Activated gamma-delta T cell treated with anti-CD3 and anti-CD28 coated beads, Interleukin-2, amount 50 U/mL, for 16 hours (primary cell): Measurements from ENCODE around the gene KDSR.

Experiments
- DNase-seq: peaks from one replicate; pipeline ENCODE4 v3.0.0-alpha.2; 2020; ENCODE audit warnings: low read depth

Gene KDSR

DNA sequence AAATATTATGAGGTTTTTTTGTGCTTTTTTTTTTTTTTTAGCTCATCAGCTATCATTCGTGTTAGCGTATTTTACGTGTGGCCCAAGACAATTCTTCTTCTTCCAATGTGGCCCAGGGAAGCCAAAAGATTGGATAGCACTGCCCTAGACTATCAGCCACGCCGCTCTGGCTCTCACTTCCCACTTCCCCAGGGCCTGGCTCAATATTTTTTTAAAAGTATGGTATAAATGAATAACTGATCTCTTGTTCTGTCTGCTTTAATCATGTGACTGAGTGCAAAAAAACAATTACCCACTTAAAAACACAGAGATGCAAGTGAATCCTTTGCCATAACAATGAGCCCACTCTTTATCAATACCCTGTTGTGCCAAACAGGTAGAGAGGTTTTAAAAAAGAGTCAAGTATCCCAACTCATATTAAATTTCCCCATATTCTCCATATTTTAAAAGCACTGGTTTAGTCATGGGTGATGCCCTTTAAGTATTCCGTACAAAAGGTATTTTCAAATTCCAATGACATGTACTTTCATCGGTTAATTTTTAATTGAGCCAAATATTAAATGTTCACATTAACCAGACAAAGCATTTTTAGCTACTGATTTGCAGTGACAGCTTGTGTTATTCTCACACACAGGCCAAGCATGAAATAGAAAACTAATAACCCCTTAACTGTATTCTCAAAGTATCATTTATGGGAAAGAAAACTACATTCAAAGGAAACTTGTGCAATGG is 60.0 kb downstream of the KDSR start:
- no peak for DNase-seq

DNA sequence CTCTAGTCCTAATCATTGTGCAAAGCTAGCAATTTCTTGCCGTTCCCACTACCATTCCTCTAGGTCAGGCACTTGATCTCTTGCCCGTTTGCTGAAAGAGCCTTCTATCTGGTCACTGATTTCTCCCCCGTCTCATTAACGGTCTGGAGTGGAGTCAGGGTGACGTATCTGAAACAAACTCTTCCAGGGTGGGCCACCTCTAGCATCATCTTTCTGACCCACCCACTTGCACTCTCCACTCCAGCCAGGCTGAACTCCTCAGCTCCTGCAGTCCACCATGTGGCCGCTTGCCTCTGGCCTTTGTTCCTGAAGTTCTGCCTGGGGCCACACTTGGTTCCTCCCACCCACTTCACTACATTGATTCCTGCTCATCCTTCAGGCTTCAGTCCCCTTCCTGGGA is 60.8 kb downstream of the KDSR start:
- DNase-seq, result no peak

- DNase-seq, result no peak
Measured at GRCh38 chr18:63303547-63303946, 63.5 kb downstream of the KDSR start.

- no peak for DNase-seq
Measured at GRCh38 chr18:63302636-63303405, 64.2 kb downstream of the KDSR start.

- no peak for DNase-seq
Measured at GRCh38 chr18:63302220-63302619, 64.8 kb downstream of the KDSR start.

DNA sequence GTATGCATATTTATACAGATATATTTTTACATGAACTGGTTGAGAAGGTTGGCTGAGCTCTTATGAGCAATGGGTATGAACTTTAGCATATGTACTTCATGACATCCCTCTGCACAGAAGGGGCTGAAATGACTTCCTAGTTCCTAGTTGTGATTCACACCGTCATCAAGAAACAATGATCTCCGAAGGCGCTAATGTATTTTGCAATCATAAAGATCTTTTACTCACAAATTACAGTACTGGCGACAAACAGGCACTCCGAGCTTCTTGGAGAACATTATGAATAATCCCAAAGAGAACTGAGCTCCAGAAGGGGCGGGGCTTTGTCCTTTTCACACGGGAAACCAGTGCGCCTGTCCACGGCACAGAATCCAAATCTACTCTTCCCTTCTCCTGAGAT is 65.6 kb downstream of the KDSR start:
- DNase-seq, result no peak

DNA sequence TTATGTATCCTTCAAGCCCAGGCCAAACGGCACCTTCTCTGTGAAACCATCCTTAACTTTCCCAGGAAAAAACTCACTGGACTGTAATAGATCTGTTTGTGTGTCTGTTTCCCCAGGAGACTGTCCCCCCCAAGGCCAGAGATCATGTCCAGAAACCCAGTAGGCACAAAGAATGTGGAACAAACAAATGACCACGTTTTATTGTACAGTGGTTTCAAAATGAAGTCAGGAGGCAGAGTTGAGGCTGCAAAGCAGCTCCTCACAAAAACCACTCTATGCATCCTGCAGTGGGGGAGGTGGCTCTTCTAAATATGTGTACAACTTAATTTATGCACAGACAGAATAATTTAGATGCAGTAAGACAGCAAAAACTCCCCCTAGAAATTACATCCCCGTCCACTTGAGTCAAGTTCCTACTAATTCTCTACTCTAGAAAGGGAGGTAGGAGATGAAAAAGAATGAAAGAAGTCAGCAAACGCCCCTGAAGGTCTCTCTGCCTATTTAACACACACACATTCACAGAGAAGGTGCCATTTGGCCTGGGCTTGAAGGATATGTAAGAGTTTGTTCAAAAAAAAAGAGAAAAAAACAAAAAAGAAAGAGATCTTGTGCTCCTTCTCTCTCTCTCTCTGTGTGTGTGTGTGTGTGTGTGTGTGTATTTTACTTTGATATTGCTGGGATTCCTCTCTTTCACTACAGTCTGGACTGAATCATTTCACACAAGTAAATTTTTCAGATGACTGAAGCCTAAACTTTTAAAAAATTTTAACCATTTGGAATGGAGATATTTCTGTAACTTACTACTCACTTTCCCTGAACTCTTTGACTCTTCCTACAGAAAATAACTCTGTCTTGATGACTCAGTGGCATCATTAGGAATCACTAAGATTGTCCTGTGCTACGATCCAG is 66.9 kb downstream of the KDSR start:
- no peak for DNase-seq

DNA sequence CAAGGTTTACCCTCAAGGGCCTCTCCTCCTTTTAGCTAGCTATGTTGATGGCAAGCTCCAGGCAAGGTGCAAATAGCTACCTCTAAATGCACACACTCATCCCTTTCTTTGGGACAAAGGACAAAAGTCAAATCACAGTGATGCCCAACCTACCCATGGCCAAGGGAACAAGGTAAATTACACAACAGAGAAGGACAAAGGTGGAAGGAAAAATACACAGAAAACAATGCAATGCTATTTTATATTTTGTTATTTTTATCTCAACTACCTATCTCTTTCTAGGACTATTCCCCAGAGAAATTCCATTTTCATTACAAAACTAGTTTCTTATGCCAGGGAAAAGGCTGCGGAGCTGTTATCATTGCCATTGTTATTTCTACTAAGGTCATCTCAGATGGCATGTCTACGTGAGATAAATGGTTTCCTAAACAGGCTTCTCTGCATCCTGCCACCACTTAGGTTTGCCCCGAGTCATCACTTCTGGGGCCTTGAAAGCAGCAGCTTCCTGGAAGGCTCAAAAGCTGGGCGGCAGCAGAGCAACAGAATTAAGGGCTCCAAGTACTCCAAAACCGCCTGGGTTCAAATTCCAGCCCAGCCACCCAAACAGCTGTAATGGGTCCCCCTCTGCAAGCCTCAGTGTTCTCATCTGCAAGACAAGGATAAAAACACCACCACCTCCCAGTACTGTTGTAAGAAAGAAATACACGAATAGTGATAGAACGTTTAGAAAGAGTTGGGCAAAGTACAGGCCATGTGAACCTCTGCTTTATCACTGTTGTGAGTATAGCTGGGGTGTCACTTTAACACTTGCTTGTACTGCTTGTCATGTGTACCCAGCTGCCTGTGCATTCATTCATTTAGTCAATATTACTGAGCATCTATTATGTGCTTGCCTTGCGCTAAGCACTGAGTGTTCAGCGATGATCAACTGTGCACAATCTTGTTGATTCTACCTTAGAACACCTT is 68.3 kb downstream of the KDSR start:
- DNase-seq, result no peak

DNA sequence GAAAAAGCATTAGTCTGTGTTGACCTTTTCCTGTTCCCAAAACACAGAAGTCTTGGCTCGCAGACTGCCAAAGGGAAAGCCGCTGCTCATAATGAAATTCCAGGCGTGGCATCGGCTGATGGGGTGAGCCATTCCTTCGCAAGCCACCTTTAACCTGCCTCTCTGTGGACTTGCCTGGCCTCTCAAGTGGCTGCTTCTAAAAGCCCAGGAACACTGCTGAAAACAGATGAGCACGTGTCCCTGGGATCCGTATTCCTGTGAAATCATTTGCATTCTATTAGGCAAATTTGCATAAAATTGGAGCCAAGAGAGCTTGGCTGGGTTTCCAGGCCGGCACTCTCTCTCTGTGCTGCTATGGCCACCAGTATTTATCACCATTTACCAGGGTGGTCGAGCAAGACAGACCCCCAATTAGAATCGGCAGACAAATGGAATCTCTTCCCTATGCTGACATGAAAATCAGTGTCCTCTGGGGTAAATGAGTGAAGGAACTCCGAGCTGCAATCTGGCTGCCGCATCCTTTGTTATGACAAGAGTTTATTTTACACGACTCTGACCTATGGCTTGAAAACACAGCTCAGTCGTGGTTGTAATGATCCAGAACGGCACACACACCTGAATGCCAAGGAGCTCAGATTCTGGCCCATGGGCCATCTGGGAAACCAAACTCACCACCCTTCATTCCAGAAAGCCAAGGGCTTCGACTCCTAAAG is 69.2 kb downstream of the KDSR start:
- no peak for DNase-seq

GRCh38 chr18:63293935-63294334 is 73.1 kb downstream of the KDSR start:
- no peak for DNase-seq

- DNase-seq, result no peak
Measured at GRCh38 chr18:63292831-63293683, 73.9 kb downstream of the KDSR start.

DNA sequence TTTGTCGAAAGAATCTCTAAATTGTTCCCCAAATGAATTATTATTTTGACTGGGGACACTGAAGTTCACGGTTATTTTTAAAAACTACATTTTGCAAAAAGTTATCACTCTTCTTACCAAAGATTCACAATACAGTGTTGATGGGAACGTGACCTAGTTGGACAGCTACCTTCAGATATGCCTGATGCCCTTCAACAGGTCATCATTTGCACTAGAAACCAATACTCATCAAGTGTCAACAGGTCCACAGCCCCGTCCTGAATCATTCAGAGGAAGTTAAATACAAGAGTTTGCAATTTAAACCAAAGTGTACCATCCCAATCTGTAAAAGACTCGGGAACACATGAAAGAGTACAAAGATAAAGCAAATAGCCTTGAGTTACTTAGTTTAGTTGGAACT is 75.7 kb downstream of the KDSR start:
- no peak for DNase-seq

GRCh38 chr18:63290821-63291200 is 76.2 kb downstream of the KDSR start:
- peak; percentile 14 for DNase-seq

DNA sequence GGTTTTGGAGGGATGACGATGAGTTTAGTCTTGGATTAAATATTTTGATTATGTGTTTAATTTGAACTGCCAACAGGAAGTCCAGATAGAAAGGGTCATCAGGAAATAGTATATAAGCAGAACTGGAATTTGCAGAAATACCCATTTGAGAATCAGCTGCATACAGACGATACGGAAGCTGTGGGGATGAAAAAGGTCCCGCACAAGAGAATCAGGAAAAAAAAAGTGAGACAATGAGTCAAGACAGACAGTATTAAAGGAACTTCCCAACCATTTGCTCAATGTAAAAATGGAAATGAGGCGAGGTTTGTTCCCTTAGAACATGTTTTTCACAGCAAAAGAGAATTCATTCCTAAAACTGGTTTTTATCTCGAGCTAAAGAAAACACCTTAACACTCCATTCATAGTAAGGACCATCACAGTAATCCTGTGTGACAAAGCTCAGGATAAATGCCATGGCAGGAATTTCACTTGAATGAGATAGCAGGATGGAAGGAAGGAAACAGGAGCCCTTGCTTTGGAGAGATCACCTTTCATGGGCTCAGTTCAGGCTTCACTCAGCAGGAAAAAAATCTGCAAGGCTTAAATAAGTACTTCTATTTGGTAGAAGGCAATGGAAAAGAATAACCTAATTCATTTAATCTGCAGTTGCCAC is 76.7 kb downstream of the KDSR start:
- no peak for DNase-seq

DNA sequence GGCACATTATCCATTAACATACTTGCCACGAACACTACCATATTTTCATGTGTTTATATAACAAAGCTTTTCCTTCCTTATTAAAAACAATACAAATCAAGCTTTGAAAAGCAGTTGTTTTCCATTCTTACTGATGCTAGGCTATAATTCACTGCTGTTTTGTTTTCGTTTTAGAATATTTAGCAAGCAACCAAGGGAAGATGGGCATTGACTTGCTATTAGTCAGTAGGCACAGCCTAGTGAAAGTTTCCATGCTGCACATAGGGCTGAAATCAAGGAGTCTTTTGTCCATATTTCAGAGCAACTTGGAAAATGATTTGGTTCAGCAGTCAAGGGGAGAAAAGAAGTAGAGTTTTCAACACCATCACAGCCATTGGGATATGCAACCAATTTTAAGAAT is 78.7 kb downstream of the KDSR start:
- DNase-seq, result no peak

- no peak for DNase-seq
Measured at GRCh38 chr18:63287691-63288220, 79.2 kb downstream of the KDSR start.

DNA sequence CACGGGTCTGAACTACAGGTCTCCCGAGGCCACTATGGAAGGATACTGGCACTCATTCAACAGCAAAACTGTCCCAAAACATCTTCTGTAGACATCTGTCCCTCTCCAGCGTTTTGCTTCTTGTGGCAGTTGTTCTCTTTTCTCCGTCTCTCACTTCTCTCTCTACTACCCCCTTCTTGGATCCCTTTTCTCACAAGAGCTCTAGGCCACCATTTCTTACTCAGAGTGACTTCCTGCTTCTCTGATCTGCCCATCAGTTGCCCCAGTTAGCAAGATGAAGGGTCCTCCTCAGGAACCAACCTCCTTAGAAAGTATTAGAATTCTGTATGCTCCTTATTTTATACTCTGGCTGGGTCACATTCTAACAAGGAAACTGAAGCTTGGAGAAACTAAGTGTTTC is 80.1 kb downstream of the KDSR start:
- no peak for DNase-seq

DNA sequence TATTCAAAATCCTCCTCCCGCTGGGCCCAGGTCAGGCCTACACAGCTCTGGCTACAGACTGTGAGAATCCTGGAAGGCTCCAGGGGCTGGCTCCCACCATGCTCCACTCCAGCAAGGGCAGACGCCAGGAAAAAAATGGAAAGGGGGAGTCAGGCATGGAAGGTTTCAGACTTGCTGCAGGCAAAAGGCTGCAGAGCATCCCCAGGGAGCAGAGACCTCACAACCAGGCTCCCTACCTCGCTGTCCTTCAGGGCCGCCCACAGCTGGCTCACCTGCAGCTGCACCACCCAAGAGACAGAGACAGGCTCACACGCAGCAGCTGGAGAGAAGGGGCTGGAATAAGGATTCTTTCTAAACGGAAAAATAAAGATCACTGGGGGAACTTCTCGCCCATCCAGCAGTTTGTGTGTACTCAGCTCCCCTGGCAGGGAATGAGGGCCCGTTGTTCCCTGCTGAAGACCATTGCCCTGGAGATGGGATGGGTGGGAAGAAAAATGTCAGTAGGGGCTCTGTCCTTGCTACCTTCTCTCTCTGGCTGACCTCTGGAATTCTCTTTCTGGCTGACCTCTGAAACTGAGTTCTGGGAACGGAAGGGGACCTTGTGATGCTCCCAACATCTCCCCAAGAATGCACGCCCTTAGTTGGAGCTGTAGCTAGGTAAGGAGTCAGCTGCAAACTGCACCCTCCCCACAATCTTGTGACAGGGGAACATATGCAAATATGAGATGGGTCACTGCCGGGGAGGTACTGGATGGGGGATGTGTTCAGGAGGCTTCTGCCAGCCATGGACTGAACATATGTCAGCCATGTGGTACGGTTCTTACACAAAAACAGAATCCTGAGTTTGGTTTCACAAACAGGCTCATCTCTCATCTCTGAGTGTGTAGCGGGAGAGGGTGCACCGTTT is 81.9 kb downstream of the KDSR start:
- no peak for DNase-seq
